A549 treated with Mapracorat at 1 μM for 4 hours (cell line): Measurements from ENCODE around the gene NONO. TPM values are rescaled to one million over a fixed set of nuclear protein-coding genes. Genes with fewer than 3 reads are reported as not detected.

Experiments
- total RNA-seq: library from RNA; stranded (reverse); fragments of 200-300 nt; extraction: Qiagen RNA extraction; gene quantifications from 5 replicates; pipeline ENCODE4 v1.2.3, GENCODE V29; 2022

NONO gene
- 340 to 388 TPM (median 374 TPM) in 5 replicates for total RNA-seq

GRCh38 chrX:71283403-71284143 is at the start of gene NONO:
Gene NONO (plus strand): TSS chrX:71283635. CDS start chrX:71290638, 7,003 bp downstream.

GRCh38 chrX:71254092-71254963 is 29.1 kb upstream of the NONO start, which contains the start of gene ZMYM3:
Gene ZMYM3 (minus strand): TSS chrX:71254140. CDS start chrX:71253255, 885 bp downstream.

GRCh38 chrX:71301195-71301924 is 17.9 kb downstream of the NONO start, which contains the start of gene ITGB1BP2:
Gene ITGB1BP2 (plus strand): TSS chrX:71301750. CDS start chrX:71301807, 57 bp downstream.

Other genes with a start within 250 kb of the NONO start
- 71.4 to 76.6 TPM (median 72.8 TPM) in 5 replicates for gene SNX12, start 215.3 kb upstream of the NONO start, total RNA-seq
- gene FOXO4, start 187.8 kb upstream of the NONO start, total RNA-seq: 0.91 to 1.9 TPM (median 1.5 TPM) in 5 replicates
- not detected in 5 replicates for gene CXorf65, start 176.9 kb upstream of the NONO start, total RNA-seq
- gene IL2RG, start 172.1 kb upstream of the NONO start, total RNA-seq: 0.11 to 0.30 TPM (median 0.23 TPM) in 4 of 5 replicates, not detected in the other
- 8.3 to 11.9 TPM (median 10.2 TPM) in 5 replicates for gene MED12, start 165.0 kb upstream of the NONO start, total RNA-seq
- gene NLGN3, start 138.8 kb upstream of the NONO start, total RNA-seq: 0.89 to 1.1 TPM (median 1.1 TPM) in 5 replicates
- 0.09 to 0.13 TPM (median 0.10 TPM) in 3 of 5 replicates, not detected in the others for gene GJB1, start 60.4 kb upstream of the NONO start, total RNA-seq
- gene ZMYM3, start 29.5 kb upstream of the NONO start, total RNA-seq: 10.2 to 14.3 TPM (median 13.1 TPM) in 5 replicates
- gene ITGB1BP2, start 18.1 kb downstream of the NONO start, total RNA-seq: 0.79 to 1.2 TPM (median 1.0 TPM) in 5 replicates
- gene TAF1, start 82.7 kb downstream of the NONO start, total RNA-seq: 12.1 to 17.1 TPM (median 16.0 TPM) in 5 replicates
- 29.6 to 43.9 TPM (median 35.5 TPM) in 5 replicates for gene OGT, start 249.5 kb downstream of the NONO start, total RNA-seq